WTC11 (cell line): Measurements from ENCODE around the gene DPF1.

ENCODE experiments used
- ELF4 ChIP-seq: sonication (generic); formaldehyde crosslinking; IDR thresholded peaks from 2 replicates; pipeline ENCODE4 v1.8.1; 2022; ENCODE audit warnings: low read depth, mild to moderate bottlenecking, moderate library complexity, missing genetic modification reagents
- ETV6 ChIP-seq: sonication (generic); formaldehyde crosslinking; IDR thresholded peaks from 2 replicates; pipeline ENCODE4 v1.8.1; 2022; ENCODE audit warnings: mild to moderate bottlenecking, missing genetic modification reagents
- NFYB ChIP-seq: sonication (generic); formaldehyde crosslinking; conservative IDR thresholded peaks from 2 replicates; pipeline ENCODE4 v1.8.0; 2022; ENCODE audit warnings: low read depth, missing genetic modification reagents
- ZNF219 ChIP-seq: sonication (generic); formaldehyde crosslinking; IDR thresholded peaks from 2 replicates; pipeline ENCODE4 v1.8.0; 2023; ENCODE audit warnings: missing genetic modification reagents, mild to moderate bottlenecking, borderline replicate concordance
- TF ChIP-seq, protein P1 (sequence below): fragments of 250-450 bp; sonication (Bioruptor Pico); IDR thresholded peaks from 2 replicates; pipeline ENCODE4 v1.9.0; 2021; ENCODE audit warnings: mild to moderate bottlenecking, borderline replicate concordance
- TF ChIP-seq, protein P2 (sequence below): fragments of 200-600 bp; IDR thresholded peaks from 2 replicates; pipeline ENCODE4 v1.8.0; 2022; ENCODE audit warnings: antibody characterized with exemption
- TF ChIP-seq, protein P3 (sequence below): sonication (generic); formaldehyde crosslinking; IDR thresholded peaks from 2 replicates; pipeline ENCODE4 v1.8.1; 2023; ENCODE audit warnings: mild to moderate bottlenecking, missing genetic modification reagents, borderline replicate concordance
- TF ChIP-seq, protein P4 (sequence below): sonication (generic); formaldehyde crosslinking; IDR thresholded peaks from 2 replicates; pipeline ENCODE4 v1.8.0; 2022; ENCODE audit warnings: missing genetic modification reagents
- TF ChIP-seq, protein P5 (sequence below): sonication (generic); formaldehyde crosslinking; IDR thresholded peaks from 2 replicates; pipeline ENCODE4 v1.8.0; 2022; ENCODE audit warnings: mild to moderate bottlenecking, missing genetic modification reagents

DNA sequence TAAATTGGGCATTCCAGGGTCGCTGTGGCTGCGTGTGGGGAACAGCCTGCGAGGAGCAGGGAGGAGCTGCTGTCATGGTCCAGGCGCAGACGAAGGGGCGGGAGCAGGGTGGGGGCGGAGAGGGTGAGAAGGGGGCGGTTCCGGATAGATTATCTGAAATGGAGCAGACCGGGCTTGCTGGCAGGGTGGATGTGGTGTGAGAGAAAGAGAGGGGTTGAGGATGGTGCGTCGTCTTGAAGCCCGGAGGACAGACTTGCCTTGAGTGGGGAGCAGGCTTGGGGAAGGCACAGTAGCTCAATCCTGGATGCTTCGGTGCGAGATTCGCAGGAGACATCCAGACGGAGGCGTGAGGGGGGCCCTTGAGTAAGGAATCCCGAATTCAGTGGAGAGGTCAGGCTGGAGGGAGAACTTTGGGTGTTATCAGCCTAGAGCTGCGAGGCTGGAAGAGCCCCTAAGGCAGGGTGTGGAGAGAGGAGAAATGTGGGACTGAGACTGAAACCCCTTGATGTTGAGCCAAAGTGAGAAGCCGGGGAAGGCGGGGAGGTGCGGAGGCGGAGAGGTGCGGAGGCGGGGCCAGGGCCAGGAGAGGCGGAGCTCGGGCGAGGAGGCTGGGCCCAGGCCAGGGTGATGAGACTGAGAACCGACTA is 40.6 kb downstream of the DPF1 start:
- TF ChIP-seq, protein P1, sequence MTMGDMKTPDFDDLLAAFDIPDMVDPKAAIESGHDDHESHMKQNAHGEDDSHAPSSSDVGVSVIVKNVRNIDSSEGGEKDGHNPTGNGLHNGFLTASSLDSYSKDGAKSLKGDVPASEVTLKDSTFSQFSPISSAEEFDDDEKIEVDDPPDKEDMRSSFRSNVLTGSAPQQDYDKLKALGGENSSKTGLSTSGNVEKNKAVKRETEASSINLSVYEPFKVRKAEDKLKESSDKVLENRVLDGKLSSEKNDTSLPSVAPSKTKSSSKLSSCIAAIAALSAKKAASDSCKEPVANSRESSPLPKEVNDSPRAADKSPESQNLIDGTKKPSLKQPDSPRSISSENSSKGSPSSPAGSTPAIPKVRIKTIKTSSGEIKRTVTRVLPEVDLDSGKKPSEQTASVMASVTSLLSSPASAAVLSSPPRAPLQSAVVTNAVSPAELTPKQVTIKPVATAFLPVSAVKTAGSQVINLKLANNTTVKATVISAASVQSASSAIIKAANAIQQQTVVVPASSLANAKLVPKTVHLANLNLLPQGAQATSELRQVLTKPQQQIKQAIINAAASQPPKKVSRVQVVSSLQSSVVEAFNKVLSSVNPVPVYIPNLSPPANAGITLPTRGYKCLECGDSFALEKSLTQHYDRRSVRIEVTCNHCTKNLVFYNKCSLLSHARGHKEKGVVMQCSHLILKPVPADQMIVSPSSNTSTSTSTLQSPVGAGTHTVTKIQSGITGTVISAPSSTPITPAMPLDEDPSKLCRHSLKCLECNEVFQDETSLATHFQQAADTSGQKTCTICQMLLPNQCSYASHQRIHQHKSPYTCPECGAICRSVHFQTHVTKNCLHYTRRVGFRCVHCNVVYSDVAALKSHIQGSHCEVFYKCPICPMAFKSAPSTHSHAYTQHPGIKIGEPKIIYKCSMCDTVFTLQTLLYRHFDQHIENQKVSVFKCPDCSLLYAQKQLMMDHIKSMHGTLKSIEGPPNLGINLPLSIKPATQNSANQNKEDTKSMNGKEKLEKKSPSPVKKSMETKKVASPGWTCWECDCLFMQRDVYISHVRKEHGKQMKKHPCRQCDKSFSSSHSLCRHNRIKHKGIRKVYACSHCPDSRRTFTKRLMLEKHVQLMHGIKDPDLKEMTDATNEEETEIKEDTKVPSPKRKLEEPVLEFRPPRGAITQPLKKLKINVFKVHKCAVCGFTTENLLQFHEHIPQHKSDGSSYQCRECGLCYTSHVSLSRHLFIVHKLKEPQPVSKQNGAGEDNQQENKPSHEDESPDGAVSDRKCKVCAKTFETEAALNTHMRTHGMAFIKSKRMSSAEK (CRISPR knock-in tag): no peak
- TF ChIP-seq, protein P2, sequence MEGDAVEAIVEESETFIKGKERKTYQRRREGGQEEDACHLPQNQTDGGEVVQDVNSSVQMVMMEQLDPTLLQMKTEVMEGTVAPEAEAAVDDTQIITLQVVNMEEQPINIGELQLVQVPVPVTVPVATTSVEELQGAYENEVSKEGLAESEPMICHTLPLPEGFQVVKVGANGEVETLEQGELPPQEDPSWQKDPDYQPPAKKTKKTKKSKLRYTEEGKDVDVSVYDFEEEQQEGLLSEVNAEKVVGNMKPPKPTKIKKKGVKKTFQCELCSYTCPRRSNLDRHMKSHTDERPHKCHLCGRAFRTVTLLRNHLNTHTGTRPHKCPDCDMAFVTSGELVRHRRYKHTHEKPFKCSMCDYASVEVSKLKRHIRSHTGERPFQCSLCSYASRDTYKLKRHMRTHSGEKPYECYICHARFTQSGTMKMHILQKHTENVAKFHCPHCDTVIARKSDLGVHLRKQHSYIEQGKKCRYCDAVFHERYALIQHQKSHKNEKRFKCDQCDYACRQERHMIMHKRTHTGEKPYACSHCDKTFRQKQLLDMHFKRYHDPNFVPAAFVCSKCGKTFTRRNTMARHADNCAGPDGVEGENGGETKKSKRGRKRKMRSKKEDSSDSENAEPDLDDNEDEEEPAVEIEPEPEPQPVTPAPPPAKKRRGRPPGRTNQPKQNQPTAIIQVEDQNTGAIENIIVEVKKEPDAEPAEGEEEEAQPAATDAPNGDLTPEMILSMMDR: no peak
- TF ChIP-seq ELF4 (no peak), NFYB (no peak), ETV6 (CRISPR knock-in tag) (no peak), ZNF219 (CRISPR knock-in tag) (no peak)
- TF ChIP-seq, protein P3, sequence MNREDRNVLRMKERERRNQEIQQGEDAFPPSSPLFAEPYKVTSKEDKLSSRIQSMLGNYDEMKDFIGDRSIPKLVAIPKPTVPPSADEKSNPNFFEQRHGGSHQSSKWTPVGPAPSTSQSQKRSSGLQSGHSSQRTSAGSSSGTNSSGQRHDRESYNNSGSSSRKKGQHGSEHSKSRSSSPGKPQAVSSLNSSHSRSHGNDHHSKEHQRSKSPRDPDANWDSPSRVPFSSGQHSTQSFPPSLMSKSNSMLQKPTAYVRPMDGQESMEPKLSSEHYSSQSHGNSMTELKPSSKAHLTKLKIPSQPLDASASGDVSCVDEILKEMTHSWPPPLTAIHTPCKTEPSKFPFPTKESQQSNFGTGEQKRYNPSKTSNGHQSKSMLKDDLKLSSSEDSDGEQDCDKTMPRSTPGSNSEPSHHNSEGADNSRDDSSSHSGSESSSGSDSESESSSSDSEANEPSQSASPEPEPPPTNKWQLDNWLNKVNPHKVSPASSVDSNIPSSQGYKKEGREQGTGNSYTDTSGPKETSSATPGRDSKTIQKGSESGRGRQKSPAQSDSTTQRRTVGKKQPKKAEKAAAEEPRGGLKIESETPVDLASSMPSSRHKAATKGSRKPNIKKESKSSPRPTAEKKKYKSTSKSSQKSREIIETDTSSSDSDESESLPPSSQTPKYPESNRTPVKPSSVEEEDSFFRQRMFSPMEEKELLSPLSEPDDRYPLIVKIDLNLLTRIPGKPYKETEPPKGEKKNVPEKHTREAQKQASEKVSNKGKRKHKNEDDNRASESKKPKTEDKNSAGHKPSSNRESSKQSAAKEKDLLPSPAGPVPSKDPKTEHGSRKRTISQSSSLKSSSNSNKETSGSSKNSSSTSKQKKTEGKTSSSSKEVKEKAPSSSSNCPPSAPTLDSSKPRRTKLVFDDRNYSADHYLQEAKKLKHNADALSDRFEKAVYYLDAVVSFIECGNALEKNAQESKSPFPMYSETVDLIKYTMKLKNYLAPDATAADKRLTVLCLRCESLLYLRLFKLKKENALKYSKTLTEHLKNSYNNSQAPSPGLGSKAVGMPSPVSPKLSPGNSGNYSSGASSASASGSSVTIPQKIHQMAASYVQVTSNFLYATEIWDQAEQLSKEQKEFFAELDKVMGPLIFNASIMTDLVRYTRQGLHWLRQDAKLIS (CRISPR knock-in tag): no peak
- TF ChIP-seq, protein P4, sequence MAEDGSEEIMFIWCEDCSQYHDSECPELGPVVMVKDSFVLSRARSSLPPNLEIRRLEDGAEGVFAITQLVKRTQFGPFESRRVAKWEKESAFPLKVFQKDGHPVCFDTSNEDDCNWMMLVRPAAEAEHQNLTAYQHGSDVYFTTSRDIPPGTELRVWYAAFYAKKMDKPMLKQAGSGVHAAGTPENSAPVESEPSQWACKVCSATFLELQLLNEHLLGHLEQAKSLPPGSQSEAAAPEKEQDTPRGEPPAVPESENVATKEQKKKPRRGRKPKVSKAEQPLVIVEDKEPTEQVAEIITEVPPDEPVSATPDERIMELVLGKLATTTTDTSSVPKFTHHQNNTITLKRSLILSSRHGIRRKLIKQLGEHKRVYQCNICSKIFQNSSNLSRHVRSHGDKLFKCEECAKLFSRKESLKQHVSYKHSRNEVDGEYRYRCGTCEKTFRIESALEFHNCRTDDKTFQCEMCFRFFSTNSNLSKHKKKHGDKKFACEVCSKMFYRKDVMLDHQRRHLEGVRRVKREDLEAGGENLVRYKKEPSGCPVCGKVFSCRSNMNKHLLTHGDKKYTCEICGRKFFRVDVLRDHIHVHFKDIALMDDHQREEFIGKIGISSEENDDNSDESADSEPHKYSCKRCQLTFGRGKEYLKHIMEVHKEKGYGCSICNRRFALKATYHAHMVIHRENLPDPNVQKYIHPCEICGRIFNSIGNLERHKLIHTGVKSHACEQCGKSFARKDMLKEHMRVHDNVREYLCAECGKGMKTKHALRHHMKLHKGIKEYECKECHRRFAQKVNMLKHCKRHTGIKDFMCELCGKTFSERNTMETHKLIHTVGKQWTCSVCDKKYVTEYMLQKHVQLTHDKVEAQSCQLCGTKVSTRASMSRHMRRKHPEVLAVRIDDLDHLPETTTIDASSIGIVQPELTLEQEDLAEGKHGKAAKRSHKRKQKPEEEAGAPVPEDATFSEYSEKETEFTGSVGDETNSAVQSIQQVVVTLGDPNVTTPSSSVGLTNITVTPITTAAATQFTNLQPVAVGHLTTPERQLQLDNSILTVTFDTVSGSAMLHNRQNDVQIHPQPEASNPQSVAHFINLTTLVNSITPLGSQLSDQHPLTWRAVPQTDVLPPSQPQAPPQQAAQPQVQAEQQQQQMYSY (CRISPR knock-in tag): no peak
- TF ChIP-seq, protein P5, sequence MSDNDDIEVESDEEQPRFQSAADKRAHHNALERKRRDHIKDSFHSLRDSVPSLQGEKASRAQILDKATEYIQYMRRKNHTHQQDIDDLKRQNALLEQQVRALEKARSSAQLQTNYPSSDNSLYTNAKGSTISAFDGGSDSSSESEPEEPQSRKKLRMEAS (CRISPR knock-in tag): no peak
